ENCODE measurements around the gene TREML4.

DNA sequence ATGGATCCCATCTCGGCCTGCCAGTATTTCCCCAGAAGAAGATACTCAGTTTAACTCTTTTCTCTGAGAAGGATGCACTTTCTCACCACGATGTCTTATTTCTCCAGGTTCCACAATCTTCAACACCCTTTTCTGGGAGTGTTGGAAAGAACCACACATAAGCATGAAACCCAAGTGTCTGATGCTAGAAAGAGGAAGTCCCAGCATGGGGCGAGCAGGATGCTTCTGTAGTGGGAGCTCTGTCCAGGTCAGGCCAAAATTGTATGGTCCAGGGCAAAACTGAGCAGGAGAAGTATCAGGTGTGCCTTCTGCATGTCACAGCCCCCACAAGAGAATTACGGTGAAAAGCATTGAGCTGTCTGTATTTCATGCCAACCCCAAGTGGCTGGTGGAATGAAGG is 47.3 kb downstream of the TREML4 start:
- TF ChIP-seq, protein P1, sequence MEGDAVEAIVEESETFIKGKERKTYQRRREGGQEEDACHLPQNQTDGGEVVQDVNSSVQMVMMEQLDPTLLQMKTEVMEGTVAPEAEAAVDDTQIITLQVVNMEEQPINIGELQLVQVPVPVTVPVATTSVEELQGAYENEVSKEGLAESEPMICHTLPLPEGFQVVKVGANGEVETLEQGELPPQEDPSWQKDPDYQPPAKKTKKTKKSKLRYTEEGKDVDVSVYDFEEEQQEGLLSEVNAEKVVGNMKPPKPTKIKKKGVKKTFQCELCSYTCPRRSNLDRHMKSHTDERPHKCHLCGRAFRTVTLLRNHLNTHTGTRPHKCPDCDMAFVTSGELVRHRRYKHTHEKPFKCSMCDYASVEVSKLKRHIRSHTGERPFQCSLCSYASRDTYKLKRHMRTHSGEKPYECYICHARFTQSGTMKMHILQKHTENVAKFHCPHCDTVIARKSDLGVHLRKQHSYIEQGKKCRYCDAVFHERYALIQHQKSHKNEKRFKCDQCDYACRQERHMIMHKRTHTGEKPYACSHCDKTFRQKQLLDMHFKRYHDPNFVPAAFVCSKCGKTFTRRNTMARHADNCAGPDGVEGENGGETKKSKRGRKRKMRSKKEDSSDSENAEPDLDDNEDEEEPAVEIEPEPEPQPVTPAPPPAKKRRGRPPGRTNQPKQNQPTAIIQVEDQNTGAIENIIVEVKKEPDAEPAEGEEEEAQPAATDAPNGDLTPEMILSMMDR (IDR thresholded peaks at IDR 0.05; ENCODE audit: control extremely low read depth in 1 of 3, insufficient read depth in 1 of 3, low read depth in 1 of 3, low read length in 3 of 3), result no peak
- no peak for TF ChIP-seq POLR2AphosphoS5 (IDR thresholded peaks at IDR 0.05; ENCODE audit: low read depth, low read length)
